ENCODE results near the gene B4GALNT2. TPM values are rescaled to one million over a fixed set of nuclear protein-coding genes. Genes with fewer than 3 reads are reported as not detected.
"Not testable (repeated sequence)": the region's sequence is repeated elsewhere in the genome, so short reads cannot be mapped to it uniquely, and the experiment has no call there.

Gene B4GALNT2
- polyA plus RNA-seq, 6 donors from 2014 or later, result not detected

- Mint-ChIP-seq H3K27ac (peak overlapping the region in 1 of 6 donors; percentile 74), H3K36me3 (peaks cover 2 to 3% of the 10 kb centered on the region in 2 donors), H3K4me3 (peak overlapping the region in 1 of 8 donors; percentile 13), H3K27me3 (peaks cover 58 to 81% (median 72%) of the 10 kb centered on the region in 3 donors), H3K9me3 (peaks cover 0 to 17% (median 9%) of the 10 kb centered on the region in 7 donors), H3K4me1 (no peaks in the 10 kb centered on the region)
- DNase-seq (no peak), ATAC-seq (ENCODE audit: low read depth in 2 of 2) (no peak)
These were observed 36.1 kb downstream of the B4GALNT2 start for GRCh38 chr17:49168706-49169105.

GRCh38 chr17:49170216-49170615, 37.6 kb downstream of the B4GALNT2 start:
- Mint-ChIP-seq H3K4me3 (no peak overlapping the region), H3K27ac (no peak overlapping the region), H3K36me3 (peaks cover 6 to 12% of the 10 kb centered on the region in 2 donors), H3K27me3 (peaks cover 67 to 88% (median 78%) of the 10 kb centered on the region in 3 donors), H3K9me3 (peaks cover 0 to 32% (median 20%) of the 10 kb centered on the region in 7 donors), H3K4me1 (no peaks in the 10 kb centered on the region)
- ATAC-seq (ENCODE audit: low read depth in 2 of 2) (no peak), DNase-seq (no peak)

- DNase-seq; H3K27ac Mint-ChIP-seq; H3K4me3 Mint-ChIP-seq; ATAC-seq (ENCODE audit: low read depth in 2 of 2); H3K4me1 Mint-ChIP-seq: not testable (repeated sequence)
- Mint-ChIP-seq H3K9me3 (peaks cover 1 to 37% (median 25%) of the 10 kb centered on the region in 7 donors), H3K36me3 (peaks cover 6 to 17% of the 10 kb centered on the region in 2 donors), H3K27me3 (peaks cover 67 to 87% (median 78%) of the 10 kb centered on the region in 3 donors)
These were observed 38.1 kb downstream of the B4GALNT2 start for GRCh38 chr17:49170711-49171110.

GRCh38 chr17:49175978-49176377, 43.4 kb downstream of the B4GALNT2 start:
- H3K27ac Mint-ChIP-seq; H3K4me1 Mint-ChIP-seq; DNase-seq; H3K4me3 Mint-ChIP-seq; ATAC-seq (ENCODE audit: low read depth in 2 of 2): not testable (repeated sequence)
- H3K9me3 Mint-ChIP-seq, result peaks cover 4 to 48% (median 37%) of the 10 kb centered on the region in 7 donors
- peaks cover 27 to 43% (median 35%) of the 10 kb centered on the region in 3 donors for H3K27me3 Mint-ChIP-seq
- peaks cover 15 to 22% of the 10 kb centered on the region in 2 donors for H3K36me3 Mint-ChIP-seq

- ATAC-seq (ENCODE audit: low read depth in 2 of 2) (peak in 1 of 2 donors; percentile 48), DNase-seq (peak; percentile 53)
- Mint-ChIP-seq H3K27me3 (peaks cover 0 to 17% (median 6%) of the 10 kb centered on the region in 3 donors), H3K4me1 (peaks cover 3 to 5% (median 4%) of the 10 kb centered on the region in 3 donors), H3K9me3 (peaks cover 4 to 40% (median 27%) of the 10 kb centered on the region in 7 donors), H3K4me3 (no peak overlapping the region), H3K27ac (peak overlapping the region in 1 of 6 donors; percentile 78), H3K36me3 (peaks cover 8 to 9% of the 10 kb centered on the region in 2 donors)
These were observed 47.7 kb downstream of the B4GALNT2 start for GRCh38 chr17:49180303-49180702.

- DNase-seq, result no peak
- H3K4me1 Mint-ChIP-seq, result peaks cover 3 to 5% (median 4%) of the 10 kb centered on the region in 3 donors
- peaks cover 0 to 14% (median 0%) of the 10 kb centered on the region in 3 donors for H3K27me3 Mint-ChIP-seq
- H3K27ac Mint-ChIP-seq, result no peak overlapping the region
- peaks cover under 1 to 5% of the 10 kb centered on the region in 2 donors for H3K36me3 Mint-ChIP-seq
- ATAC-seq (ENCODE audit: low read depth in 2 of 2), result no peak
- no peak overlapping the region for H3K4me3 Mint-ChIP-seq
- peaks cover 0 to 37% (median 22%) of the 10 kb centered on the region in 7 donors for H3K9me3 Mint-ChIP-seq
These were observed 48.5 kb downstream of the B4GALNT2 start for GRCh38 chr17:49180998-49181635.

- Mint-ChIP-seq H3K9me3 (peaks cover 0 to 19% (median 11%) of the 10 kb centered on the region in 7 donors), H3K27me3 (peaks cover 0 to 14% (median 0%) of the 10 kb centered on the region in 3 donors), H3K4me3 (peak overlapping the region in 1 of 8 donors; percentile 66), H3K4me1 (peaks cover 3 to 5% (median 4%) of the 10 kb centered on the region in 3 donors), H3K27ac (no peak overlapping the region), H3K36me3 (no peaks in the 10 kb centered on the region)
- DNase-seq, result no peak
- no peak for ATAC-seq (ENCODE audit: low read depth in 2 of 2)
These were observed 50.8 kb downstream of the B4GALNT2 start for GRCh38 chr17:49183341-49183740.

- H3K36me3 Mint-ChIP-seq, result no peaks in the 10 kb centered on the region
- H3K9me3 Mint-ChIP-seq, result peaks cover 0 to 19% (median 11%) of the 10 kb centered on the region in 7 donors
- H3K27me3 Mint-ChIP-seq, result peaks cover 0 to 14% (median 0%) of the 10 kb centered on the region in 3 donors
- H3K4me1 Mint-ChIP-seq, result peaks cover 3 to 5% (median 4%) of the 10 kb centered on the region in 3 donors
- no peak overlapping the region for H3K27ac Mint-ChIP-seq
- ATAC-seq (ENCODE audit: low read depth in 2 of 2), result no peak
- no peak for DNase-seq
- no peak overlapping the region for H3K4me3 Mint-ChIP-seq
These were observed 51.2 kb downstream of the B4GALNT2 start for GRCh38 chr17:49183801-49184200.

- H3K4me1 Mint-ChIP-seq; H3K27ac Mint-ChIP-seq; DNase-seq; H3K4me3 Mint-ChIP-seq; ATAC-seq (ENCODE audit: low read depth in 2 of 2); H3K36me3 Mint-ChIP-seq: not testable (repeated sequence)
- Mint-ChIP-seq H3K9me3 (peaks cover 0 to 19% (median 11%) of the 10 kb centered on the region in 7 donors), H3K27me3 (peaks cover 0 to 14% (median 0%) of the 10 kb centered on the region in 3 donors)
These were observed 52.0 kb downstream of the B4GALNT2 start for GRCh38 chr17:49184522-49184921.

GRCh38 chr17:49185381-49185780, 52.8 kb downstream of the B4GALNT2 start:
- not testable (repeated sequence) for DNase-seq; H3K36me3 Mint-ChIP-seq; H3K27ac Mint-ChIP-seq; H3K4me3 Mint-ChIP-seq; ATAC-seq (ENCODE audit: low read depth in 2 of 2); H3K4me1 Mint-ChIP-seq
- H3K9me3 Mint-ChIP-seq, result peaks cover 0 to 19% (median 11%) of the 10 kb centered on the region in 7 donors
- peaks cover 0 to 14% (median 0%) of the 10 kb centered on the region in 3 donors for H3K27me3 Mint-ChIP-seq

GRCh38 chr17:49187301-49187700, 54.7 kb downstream of the B4GALNT2 start:
- Mint-ChIP-seq H3K36me3 (no peaks in the 10 kb centered on the region), H3K4me3 (no peak overlapping the region)

GRCh38 chr17:49190932-49191331, 58.4 kb downstream of the B4GALNT2 start:
- H3K36me3 Mint-ChIP-seq, result no peaks in the 10 kb centered on the region
- ATAC-seq (ENCODE audit: low read depth in 2 of 2), result no peak
- peaks cover 28 to 37% (median 33%) of the 10 kb centered on the region in 3 donors for H3K4me1 Mint-ChIP-seq
- H3K9me3 Mint-ChIP-seq, result peaks cover 0 to 9% (median 0%) of the 10 kb centered on the region in 7 donors
- peak overlapping the region in 2 of 8 donors; percentile 33 to 50 for H3K4me3 Mint-ChIP-seq
- no peak for DNase-seq
- no peaks in the 10 kb centered on the region for H3K27me3 Mint-ChIP-seq
- no peak overlapping the region for H3K27ac Mint-ChIP-seq

More at GRCh38 chr17:49187301-49187700, 54.7 kb downstream of the B4GALNT2 start:
- DNase-seq, result no peak
- Mint-ChIP-seq H3K9me3 (peaks cover 0 to 19% (median 11%) of the 10 kb centered on the region in 7 donors), H3K27me3 (peaks cover 0 to 6% (median 0%) of the 10 kb centered on the region in 3 donors), H3K27ac (no peak overlapping the region), H3K4me1 (peaks cover 8 to 12% (median 9%) of the 10 kb centered on the region in 3 donors)
- no peak for ATAC-seq (ENCODE audit: low read depth in 2 of 2)

- H3K36me3 Mint-ChIP-seq, result no peaks in the 10 kb centered on the region
- peak overlapping the region; percentile 78 to 98 (median 94) for H3K4me3 Mint-ChIP-seq
- no peak for ATAC-seq (ENCODE audit: low read depth in 2 of 2)
- no peaks in the 10 kb centered on the region for H3K27me3 Mint-ChIP-seq
- peak overlapping the region; percentile 93 to 100 (median 98) for H3K27ac Mint-ChIP-seq
- H3K4me1 Mint-ChIP-seq, result peaks cover 28 to 37% (median 33%) of the 10 kb centered on the region in 3 donors
- H3K9me3 Mint-ChIP-seq, result peaks cover 0 to 4% (median 0%) of the 10 kb centered on the region in 7 donors
- DNase-seq, result no peak
These were observed 58.9 kb downstream of the B4GALNT2 start for GRCh38 chr17:49191409-49191916.

All from naive B cell (primary cell).